Measurements from ENCODE around the gene CYB5R2.

The CYB5R2 gene

GRCh38 chr11:7672960-7673723, at the start of gene CYB5R2:
TSS of gene CYB5R2 (minus strand) at chr11:7673500. CDS start at chr11:7672825, 675 bp downstream.
- no peak for DNase-seq

GRCh38 chr11:7714786-7715185, 41.5 kb upstream of the CYB5R2 start:
- DNase-seq = no peak

GRCh38 chr11:7706377-7706776, 33.1 kb upstream of the CYB5R2 start, which contains the start of gene OVCH2:
TSS of gene OVCH2 (minus strand) at chr11:7706477. CDS start at chr11:7706394, 83 bp downstream.
- DNase-seq = no peak

- no peak for DNase-seq
These were observed 30.4 kb upstream of the CYB5R2 start for GRCh38 chr11:7703740-7704139.

- DNase-seq = no peak
These were observed 23.1 kb upstream of the CYB5R2 start for GRCh38 chr11:7696424-7696823.

- no peak for DNase-seq
These were observed 20.9 kb upstream of the CYB5R2 start for GRCh38 chr11:7694235-7694634.

GRCh38 chr11:7692426-7692825, 19.1 kb upstream of the CYB5R2 start:
- DNase-seq = no peak

- peak; percentile 62 for DNase-seq
These were observed 18.6 kb upstream of the CYB5R2 start for GRCh38 chr11:7691759-7692350.

- no peak for DNase-seq
These were observed 17.3 kb upstream of the CYB5R2 start for GRCh38 chr11:7690648-7691047.

GRCh38 chr11:7689239-7689638, 15.9 kb upstream of the CYB5R2 start:
- no peak for DNase-seq

GRCh38 chr11:7688238-7688826, 15.0 kb upstream of the CYB5R2 start:
- no peak for DNase-seq

- DNase-seq = no peak
These were observed 14.1 kb upstream of the CYB5R2 start for GRCh38 chr11:7687386-7687785.

GRCh38 chr11:7686761-7687160, 13.5 kb upstream of the CYB5R2 start:
- DNase-seq = no peak

GRCh38 chr11:7683571-7683970, 10.3 kb upstream of the CYB5R2 start:
- no peak for DNase-seq

GRCh38 chr11:7677796-7678201, 4.5 kb upstream of the CYB5R2 start:
- no peak for DNase-seq

GRCh38 chr11:7677071-7677470, 3.8 kb upstream of the CYB5R2 start:
- peak; percentile 61 for DNase-seq

GRCh38 chr11:7675631-7676030, 2.3 kb upstream of the CYB5R2 start:
- no peak for DNase-seq

GRCh38 chr11:7673724-7674434, 579 bp upstream of the CYB5R2 start:
- DNase-seq = no peak

GRCh38 chr11:7672276-7672959, 882 bp downstream of the CYB5R2 start:
- no peak for DNase-seq

- DNase-seq = no peak
These were observed 1.7 kb downstream of the CYB5R2 start for GRCh38 chr11:7671347-7672215.

GRCh38 chr11:7670641-7671040, 2.7 kb downstream of the CYB5R2 start:
- DNase-seq = no peak

- DNase-seq = no peak
These were observed 4.4 kb downstream of the CYB5R2 start for GRCh38 chr11:7668911-7669310.

Data from NCI-H226 (cell line).